ENCODE results near the gene TDRD12.

- TF ChIP-seq CTCF (IDR thresholded peaks at IDR 0.05; ENCODE audit: insufficient read depth, low read length, poor library complexity, severe bottlenecking) = no peak
- TF ChIP-seq EZH2phosphoT487 (conservative IDR thresholded peaks at IDR 0.05; ENCODE audit: low read length) = no peak
Measured at GRCh38 chr19:32680986-32681385, 38.6 kb upstream of the TDRD12 start.

All from SU-DHL-6 (cell line).